Middle frontal gyrus (tissue), 1 donor: Measurements from ENCODE around the gene KRTAP4-1.
"Not testable (repeated sequence)": the region's sequence is repeated elsewhere in the genome, so short reads cannot be mapped to it uniquely, and the experiment has no call there.

Experiments
- DNase-seq: peaks from one replicate; pipeline ENCODE4 v3.0.0-alpha.2; 2015; ENCODE audit warnings: low spot score; ENCODE audit errors: extremely low spot score

The KRTAP4-1 gene

GRCh38 chr17:41176744-41177387 is 7.8 kb downstream of the KRTAP4-1 start:
- no peak for DNase-seq

DNA sequence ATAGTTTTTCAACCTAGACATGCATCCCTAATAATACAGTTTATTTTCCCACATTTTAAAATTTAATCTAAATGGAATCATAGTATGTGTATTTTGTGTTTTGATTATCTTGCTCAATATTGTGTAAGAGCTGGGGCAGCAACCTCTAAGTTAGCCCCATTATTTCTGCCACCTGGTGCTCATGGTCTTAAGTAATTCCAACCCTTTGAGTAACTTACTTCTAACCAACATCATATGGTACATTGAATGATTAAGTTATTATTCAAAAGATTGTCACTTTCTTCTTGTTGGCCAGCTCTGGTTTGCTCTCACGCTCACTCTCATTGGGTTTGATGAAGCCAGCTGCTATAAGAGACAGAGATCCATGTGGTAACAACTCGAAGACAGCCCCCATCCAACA is 12.8 kb downstream of the KRTAP4-1 start:
- DNase-seq = no peak

DNA sequence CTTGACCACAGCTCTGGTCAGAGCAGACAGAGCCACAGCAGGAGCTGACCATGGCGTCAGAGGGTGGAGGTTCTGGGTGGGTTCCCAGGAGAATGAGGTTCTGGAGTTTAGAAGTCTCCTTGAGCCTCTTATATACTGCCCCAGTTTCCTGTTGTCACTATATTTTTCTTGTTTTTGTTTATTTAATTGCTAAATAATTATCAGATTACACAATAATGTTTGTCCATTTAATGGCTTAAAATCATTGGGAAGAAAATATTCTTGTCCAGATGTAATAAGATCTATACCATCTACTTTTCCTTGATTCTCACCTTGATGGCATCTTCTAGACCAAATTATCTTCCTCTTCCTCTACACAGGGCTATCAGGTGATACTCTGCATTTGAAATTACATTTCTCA is 16.6 kb downstream of the KRTAP4-1 start, which contains the start of gene KRTAP4-3:
TSS of gene KRTAP4-3 (minus strand) at position 101 of the 400 bp plus-strand sequence. CDS start at position 52, 49 bp downstream.
- no peak for DNase-seq

DNA sequence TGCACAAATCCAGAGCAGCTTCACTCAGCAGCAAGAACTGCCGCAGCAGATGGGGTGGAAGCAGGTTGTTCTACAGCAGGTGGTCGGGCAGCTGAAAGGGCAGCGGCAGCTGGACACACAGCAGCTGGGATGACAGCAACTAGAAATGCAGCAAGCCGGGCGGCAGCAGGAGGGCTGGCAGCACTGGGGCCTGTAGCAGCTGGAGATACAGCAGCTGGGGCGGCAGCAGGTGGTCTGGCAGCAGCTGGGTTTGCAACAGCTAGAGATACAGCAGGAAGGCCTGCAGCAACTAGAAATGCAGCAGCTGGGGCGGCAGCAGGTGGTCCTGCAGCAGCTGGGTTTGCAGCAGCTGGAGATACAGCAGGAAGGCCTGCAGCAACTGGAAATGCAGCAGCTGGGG is 17.1 kb downstream of the KRTAP4-1 start:
- no peak for DNase-seq

DNA sequence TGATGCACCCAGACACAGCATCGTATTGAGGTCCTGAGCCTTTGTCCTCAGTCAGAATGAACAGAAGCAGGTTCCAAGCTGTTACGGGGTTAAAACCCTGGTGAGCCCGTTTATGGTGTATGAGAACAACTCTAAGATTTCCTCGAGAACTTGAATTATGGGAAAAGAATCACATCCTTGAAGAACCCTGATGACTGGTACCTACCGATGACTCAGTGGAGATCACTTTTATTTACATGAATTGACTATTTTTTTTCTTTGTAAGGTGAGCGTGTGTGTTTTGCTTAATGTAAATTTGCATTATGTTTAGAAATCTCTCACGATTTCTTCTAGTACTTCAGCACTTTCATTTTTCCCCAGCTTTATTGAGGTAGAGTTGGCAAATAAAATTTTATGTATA is 20.9 kb downstream of the KRTAP4-1 start:
- DNase-seq = no peak

DNA sequence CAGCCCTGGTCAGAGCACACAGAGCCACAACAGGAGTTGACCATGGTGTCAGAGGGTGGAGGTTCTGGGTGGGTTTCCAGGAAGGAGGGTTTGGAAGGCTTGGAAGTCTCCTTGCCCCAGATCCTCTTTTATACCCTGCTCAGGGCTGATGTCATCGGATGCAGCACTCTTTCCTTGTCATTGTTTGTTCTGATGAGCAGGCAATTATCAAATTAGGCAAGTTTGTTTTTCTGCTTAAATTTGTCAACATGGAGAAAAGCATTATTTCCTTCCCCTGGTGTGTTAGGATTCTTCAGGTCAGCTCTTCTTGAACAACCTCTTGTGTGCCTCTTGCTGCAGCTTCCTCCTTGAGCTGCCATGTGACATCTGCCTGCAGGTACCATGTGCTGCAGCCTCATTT is 24.1 kb downstream of the KRTAP4-1 start, which contains the start of gene KRTAP4-4:
TSS of gene KRTAP4-4 (minus strand) at position 101 of the 400 bp plus-strand sequence. CDS start at position 44, 57 bp downstream.
- DNase-seq = no peak

- not testable (repeated sequence) for DNase-seq
Observed at GRCh38 chr17:41160190-41160589, 24.5 kb downstream of the KRTAP4-1 start.

- DNase-seq = no peak
Observed at GRCh38 chr17:41153856-41154255, 30.9 kb downstream of the KRTAP4-1 start.

- no peak for DNase-seq
Observed at GRCh38 chr17:41151525-41151924, 33.2 kb downstream of the KRTAP4-1 start.

GRCh38 chr17:41150026-41150425 is 34.7 kb downstream of the KRTAP4-1 start:
- DNase-seq = no peak

DNA sequence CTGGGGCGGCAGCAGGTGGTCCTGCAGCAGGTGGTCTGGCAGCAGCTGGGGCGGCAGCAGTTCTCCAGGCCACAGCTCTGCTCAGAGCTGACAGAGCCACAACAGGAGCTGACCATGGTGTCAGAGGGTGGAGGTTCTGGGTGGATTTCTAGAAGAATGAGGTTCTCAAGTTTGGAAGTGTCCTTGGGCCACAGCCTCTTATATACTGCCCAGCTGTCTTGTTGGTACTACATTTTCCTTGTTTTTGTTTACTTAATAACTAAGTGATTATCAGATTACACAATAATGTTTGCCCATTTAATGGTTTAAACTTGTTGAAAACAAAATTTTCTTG is 35.1 kb downstream of the KRTAP4-1 start, which contains the start of gene KRTAP4-5:
TSS of gene KRTAP4-5 (minus strand) at position 174 of the 334 bp plus-strand sequence. CDS start at position 116, 58 bp downstream.
- DNase-seq = no peak

DNA sequence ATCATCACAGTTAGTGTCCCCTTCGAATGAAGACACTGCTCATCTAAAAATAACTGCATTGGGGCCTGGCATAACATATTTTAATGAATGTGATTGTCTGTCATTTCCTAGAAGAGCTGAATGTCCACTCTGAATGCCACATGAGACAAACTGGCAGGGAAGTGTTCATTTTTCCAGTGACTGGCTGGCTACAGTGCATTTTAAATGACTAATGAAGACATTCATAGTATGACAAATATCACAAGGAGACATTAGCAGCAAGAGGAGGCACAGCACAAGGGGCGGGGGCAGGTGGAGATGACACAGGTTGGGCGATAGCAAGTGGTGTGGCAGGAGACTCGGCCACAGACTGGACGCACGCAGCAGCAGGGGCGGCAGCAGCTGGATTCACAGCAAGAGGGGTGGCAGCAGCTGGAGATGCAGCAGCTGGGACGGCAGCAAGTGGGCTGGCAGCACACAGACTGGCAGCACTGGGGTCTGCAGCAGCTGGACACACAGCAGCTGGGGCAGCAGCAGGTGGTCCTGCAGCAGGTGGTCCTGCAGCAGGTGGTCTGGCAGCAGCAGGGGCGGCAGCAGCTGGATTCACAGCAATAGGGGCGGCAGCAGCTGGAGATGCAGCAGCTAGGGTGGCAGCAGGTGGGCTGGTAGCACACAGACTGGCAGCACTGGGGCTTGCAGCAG is 35.6 kb downstream of the KRTAP4-1 start:
- not testable (repeated sequence) for DNase-seq

- no peak for DNase-seq
Observed at GRCh38 chr17:41147531-41148204, 37.0 kb downstream of the KRTAP4-1 start.

DNA sequence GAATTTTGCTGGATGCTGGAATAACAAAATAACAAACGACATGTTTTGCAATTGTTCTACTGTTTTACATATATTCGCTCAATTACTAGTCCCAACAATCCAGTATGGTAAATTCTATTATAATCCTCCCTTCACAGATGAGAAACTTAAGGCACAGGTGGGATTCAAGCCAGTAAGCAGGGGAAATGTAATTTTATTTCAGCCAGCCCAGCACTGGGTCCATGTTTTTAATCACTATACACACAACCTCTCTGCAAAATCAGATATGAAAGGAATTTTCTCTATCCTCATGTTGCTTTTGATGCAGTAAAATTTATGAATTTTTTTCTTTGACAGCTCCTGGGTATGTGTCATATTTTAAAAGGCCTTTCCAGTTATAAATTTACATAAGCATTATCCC is 39.5 kb downstream of the KRTAP4-1 start:
- DNase-seq = no peak

- DNase-seq = no peak
Observed at GRCh38 chr17:41144846-41145245, 39.9 kb downstream of the KRTAP4-1 start.

DNA sequence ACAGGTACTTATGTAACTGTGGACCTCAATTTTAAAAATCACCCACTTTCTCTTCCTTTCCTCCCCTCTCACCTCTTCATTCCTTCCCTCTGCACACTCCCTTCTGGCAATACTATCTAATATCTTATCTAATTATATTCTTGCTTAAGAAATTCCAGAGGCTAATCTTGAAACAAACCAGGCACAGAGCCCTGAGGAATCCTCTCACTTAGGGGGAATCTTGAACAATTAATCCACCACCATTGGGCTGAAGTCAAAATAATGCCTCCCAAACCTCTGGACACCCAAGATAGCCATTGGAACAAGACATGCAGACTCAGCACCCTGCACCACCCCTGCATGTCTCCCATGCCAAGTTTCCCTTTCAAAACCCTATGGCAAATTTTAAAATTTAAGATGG is 43.4 kb downstream of the KRTAP4-1 start:
- DNase-seq = no peak

DNA sequence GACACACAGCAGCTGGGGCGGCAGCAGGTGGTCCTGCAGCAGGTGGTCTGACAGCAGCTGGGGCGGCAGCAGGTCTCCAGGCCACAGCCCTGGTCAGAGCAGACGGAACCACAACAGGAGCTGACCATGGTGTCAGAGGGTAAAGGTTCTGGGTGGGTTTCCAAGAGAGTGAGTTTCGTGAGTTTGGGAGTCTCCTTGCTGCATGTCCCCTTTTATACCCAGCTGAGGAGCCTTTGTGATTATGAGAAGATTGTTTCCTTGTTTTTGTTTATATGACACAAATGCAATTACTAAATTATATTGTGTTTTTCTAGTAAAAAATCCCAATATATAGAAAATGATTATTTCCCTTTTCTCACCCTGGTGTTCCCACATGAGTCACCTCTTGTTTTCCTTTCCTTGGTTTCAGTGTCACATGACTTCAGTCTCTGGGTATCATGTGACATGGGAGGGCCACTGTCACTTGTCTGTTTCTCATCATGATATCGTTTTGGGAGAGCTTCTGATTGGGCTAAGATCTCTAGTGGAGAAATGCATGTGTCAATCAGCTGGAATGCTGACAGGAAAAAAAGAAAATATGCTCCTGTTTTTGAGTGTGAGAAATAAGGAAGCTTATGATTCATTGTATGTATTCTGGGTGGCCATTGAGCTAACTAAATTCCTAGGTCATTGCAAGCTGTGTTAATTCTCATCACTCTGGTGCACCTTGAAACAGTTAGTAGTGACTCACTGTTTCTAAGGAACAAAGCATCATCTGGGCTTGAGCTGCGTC is 44.2 kb downstream of the KRTAP4-1 start, which contains the start of gene KRTAP4-6:
TSS of gene KRTAP4-6 (minus strand) at position 185 of the 772 bp plus-strand sequence. CDS start at position 128, 57 bp downstream.
- no peak for DNase-seq

GRCh38 chr17:41139865-41140264 is 44.8 kb downstream of the KRTAP4-1 start:
- DNase-seq = not testable (repeated sequence)
